Chondrocyte (in vitro differentiated cells): ENCODE data around the gene NUDT4. TPM values are rescaled to one million over a fixed set of nuclear protein-coding genes. Genes with fewer than 3 reads are reported as not detected.

Source experiments
- DNase-seq: peaks from one replicate; pipeline ENCODE4 v3.0.0; 2021; ENCODE audit warnings: mixed read lengths, low spot score
- H3K27ac Mint-ChIP-seq: one replicate; pipeline ENCODE4 v1.8.0; 2021; ENCODE audit warnings: mild to moderate bottlenecking, moderate library complexity, mixed read lengths; ENCODE audit not compliant: unreplicated experiment
- H3K27me3 Mint-ChIP-seq: 2 replicates; pipeline ENCODE4 v1.8.0; 2021; ENCODE audit warnings: low read depth, mixed read lengths
- H3K36me3 Mint-ChIP-seq: 2 replicates; pipeline ENCODE4 v1.8.0; 2021; ENCODE audit warnings: low read depth, mixed read lengths
- H3K4me1 Mint-ChIP-seq: 2 replicates; pipeline ENCODE4 v1.8.0; 2021; ENCODE audit warnings: low read depth, mild to moderate bottlenecking, mixed read lengths
- H3K4me3 Mint-ChIP-seq: one replicate; pipeline ENCODE4 v1.8.0; 2021; ENCODE audit warnings: mild to moderate bottlenecking, moderate library complexity, mixed read lengths; ENCODE audit not compliant: unreplicated experiment
- H3K9me3 Mint-ChIP-seq: 2 replicates; pipeline ENCODE4 v1.8.0; 2021; ENCODE audit warnings: low read depth, mixed read lengths
- total RNA-seq: library from RNA; stranded (reverse); gene quantifications from 3 replicates; pipeline ENCODE4 v1.2.1, GENCODE V29; 2021
- TF ChIP-seq, protein P1 (sequence below): fragments of 200-600 bp; sonication (generic); IDR thresholded peaks from 2 replicates; pipeline ENCODE4 v1.5.0; 2021; ENCODE audit warnings: antibody characterized with exemption, mild to moderate bottlenecking, moderate library complexity

NUDT4 gene
- total RNA-seq, 1 donor from 2014 or later = 69.0 TPM

DNA sequence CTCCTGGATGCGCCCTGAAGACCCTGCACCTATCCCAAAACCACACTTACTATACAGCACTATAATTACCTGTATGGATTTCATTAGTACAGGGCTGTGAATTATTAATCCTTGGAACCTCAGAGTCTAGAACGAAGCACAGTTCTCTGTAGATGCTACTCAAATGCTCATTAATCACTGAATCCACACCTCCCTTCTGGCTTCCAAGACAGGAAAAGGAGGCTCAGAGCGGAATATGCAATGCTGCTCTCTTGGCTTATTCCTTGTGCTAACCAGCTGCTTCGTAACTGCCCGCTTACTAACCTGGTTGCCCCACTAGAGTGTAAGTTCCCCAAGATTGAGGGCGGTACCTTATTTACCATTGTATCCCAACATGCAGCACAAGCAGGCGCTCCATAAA is 39.1 kb upstream of the NUDT4 start:
- Mint-ChIP-seq H3K9me3 (no peaks in the 10 kb centered on the region), H3K27ac (no peak overlapping the region), H3K4me3 (no peak overlapping the region), H3K27me3 (no peaks in the 10 kb centered on the region), H3K36me3 (no peaks in the 10 kb centered on the region), H3K4me1 (peaks cover 23% of the 10 kb centered on the region)
- TF ChIP-seq, protein P1, sequence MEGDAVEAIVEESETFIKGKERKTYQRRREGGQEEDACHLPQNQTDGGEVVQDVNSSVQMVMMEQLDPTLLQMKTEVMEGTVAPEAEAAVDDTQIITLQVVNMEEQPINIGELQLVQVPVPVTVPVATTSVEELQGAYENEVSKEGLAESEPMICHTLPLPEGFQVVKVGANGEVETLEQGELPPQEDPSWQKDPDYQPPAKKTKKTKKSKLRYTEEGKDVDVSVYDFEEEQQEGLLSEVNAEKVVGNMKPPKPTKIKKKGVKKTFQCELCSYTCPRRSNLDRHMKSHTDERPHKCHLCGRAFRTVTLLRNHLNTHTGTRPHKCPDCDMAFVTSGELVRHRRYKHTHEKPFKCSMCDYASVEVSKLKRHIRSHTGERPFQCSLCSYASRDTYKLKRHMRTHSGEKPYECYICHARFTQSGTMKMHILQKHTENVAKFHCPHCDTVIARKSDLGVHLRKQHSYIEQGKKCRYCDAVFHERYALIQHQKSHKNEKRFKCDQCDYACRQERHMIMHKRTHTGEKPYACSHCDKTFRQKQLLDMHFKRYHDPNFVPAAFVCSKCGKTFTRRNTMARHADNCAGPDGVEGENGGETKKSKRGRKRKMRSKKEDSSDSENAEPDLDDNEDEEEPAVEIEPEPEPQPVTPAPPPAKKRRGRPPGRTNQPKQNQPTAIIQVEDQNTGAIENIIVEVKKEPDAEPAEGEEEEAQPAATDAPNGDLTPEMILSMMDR = no peak
- DNase-seq = no peak

DNA sequence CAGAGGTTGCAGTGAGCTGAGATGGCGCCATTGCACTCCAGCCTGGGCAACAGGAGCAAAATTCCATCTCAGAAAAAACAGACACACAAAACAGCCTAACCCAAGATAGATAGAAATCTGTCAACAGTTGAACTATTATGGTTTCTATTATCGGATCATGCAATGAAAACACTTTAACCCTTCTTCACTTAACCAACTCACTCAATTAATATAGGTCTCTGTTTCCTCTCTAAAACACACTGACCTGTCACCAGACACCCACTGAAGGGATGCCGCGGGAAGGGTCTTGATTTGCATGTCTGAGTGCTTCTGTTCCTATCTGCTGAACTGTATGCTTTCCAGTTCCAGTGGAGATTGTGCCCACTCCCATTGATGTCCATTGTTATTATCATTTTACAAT is 38.0 kb upstream of the NUDT4 start:
- H3K27ac Mint-ChIP-seq = no peak overlapping the region
- H3K9me3 Mint-ChIP-seq = no peaks in the 10 kb centered on the region
- no peak for DNase-seq
- TF ChIP-seq, protein P1 = no peak
- H3K27me3 Mint-ChIP-seq = no peaks in the 10 kb centered on the region
- H3K4me3 Mint-ChIP-seq = no peak overlapping the region
- peaks cover 24% of the 10 kb centered on the region for H3K4me1 Mint-ChIP-seq
- H3K36me3 Mint-ChIP-seq = no peaks in the 10 kb centered on the region

DNA sequence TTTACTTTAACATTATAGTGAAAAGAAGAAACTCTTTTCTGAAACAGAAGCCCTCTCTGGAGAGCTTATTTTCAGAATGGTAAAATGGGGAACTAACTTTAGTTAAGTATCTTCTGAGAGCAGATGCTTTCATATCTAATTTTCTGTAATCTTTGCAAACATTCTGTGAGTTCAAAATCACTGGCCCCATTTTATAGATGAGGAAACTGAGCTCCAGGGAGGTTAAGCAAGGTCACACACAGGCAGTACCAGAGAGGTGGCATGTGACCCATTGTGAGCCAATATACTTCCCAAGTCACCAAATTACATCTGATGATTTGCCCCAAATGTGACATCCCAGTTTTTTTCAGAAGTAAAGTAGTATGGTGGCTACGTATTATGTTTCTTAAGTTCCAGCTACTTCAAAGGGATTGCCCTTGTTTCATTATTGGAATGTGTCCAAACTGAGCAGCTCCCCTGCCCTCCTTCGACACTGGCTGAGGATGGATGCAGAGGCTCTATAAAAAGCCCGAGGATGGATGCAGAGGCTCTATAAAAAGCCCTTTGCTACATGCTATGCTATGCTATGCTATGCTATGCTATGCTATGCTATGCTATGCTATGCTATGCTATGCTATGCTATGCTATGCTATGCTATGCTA is 36.2 kb upstream of the NUDT4 start:
- Mint-ChIP-seq H3K27me3 (no peaks in the 10 kb centered on the region), H3K27ac (no peak overlapping the region), H3K4me3 (no peak overlapping the region), H3K9me3 (no peaks in the 10 kb centered on the region), H3K4me1 (peaks cover 18% of the 10 kb centered on the region), H3K36me3 (no peaks in the 10 kb centered on the region)
- TF ChIP-seq, protein P1 = no peak
- DNase-seq = no peak

- no peak for DNase-seq
- Mint-ChIP-seq H3K4me1 (peaks cover 22% of the 10 kb centered on the region), H3K4me3 (no peak overlapping the region), H3K27ac (no peak overlapping the region), H3K9me3 (no peaks in the 10 kb centered on the region), H3K27me3 (no peaks in the 10 kb centered on the region), H3K36me3 (no peaks in the 10 kb centered on the region)
- TF ChIP-seq, protein P1 = no peak
Measured at GRCh38 chr12:93347054-93347785, 30.5 kb upstream of the NUDT4 start.

DNA sequence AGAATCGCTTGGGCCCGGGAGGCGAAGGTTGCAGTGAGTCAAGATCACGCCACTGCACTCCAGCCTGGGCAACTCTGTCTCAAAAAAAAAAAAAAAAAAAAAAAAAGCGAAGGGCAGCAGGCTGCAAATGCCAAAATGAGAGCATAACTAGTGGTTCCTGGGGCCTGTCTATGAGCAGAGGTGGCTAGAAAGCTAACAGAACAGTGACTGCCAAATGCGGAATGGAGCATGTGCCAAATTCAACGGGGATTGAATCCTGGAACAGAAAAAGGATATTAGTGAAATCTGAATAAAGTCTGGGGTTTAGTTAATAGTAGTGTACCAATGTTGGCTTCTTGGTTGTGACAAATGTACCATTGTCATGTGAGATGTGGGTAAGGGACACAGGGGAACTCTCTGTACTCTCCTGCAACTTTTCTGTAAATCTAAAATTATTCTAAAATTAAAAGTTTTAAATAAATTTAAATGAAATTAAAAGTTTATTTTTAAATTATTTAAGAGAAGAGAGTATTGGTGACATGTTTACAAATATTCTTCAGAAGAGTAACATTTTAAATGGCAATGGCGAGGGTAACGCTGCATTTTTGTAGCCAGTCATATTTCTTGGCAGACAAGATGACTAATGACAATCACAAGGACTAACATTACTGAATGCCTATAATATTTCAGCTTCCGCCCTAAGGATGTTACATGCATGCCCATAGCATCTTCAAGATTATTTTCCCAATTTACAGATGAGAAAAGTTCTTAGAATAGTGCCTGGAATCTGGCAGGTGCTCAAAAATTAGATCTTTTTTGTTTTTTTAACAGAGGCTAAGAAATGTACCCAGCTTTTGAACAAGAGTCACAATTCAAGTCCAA is 28.9 kb upstream of the NUDT4 start:
- no peak overlapping the region for H3K27ac Mint-ChIP-seq
- no peak for DNase-seq
- H3K27me3 Mint-ChIP-seq = no peaks in the 10 kb centered on the region

More for the DNA sequence above, 28.9 kb upstream of the NUDT4 start:
- H3K4me1 Mint-ChIP-seq = peaks cover 22% of the 10 kb centered on the region
- no peaks in the 10 kb centered on the region for H3K9me3 Mint-ChIP-seq
- no peaks in the 10 kb centered on the region for H3K36me3 Mint-ChIP-seq
- no peak overlapping the region for H3K4me3 Mint-ChIP-seq
- TF ChIP-seq, protein P1 = no peak
